Head of caudate nucleus (tissue), 42 donors: ENCODE data around the gene BORCS8.

Source experiments
- DNase-seq, 42 donors: peaks; one replicate each; pipeline versions ENCODE4 v3.0.0 to v3.0.0-alpha.2; 2020 to 2021; ENCODE audit warnings: mixed read lengths in 7 of 42
- intact Hi-C: fragments of 100-400 bp; cut with DNase I; formaldehyde crosslinking; loops from one replicate; pipeline ENCODE4 v1.15.0; 2022

Gene BORCS8

DNA sequence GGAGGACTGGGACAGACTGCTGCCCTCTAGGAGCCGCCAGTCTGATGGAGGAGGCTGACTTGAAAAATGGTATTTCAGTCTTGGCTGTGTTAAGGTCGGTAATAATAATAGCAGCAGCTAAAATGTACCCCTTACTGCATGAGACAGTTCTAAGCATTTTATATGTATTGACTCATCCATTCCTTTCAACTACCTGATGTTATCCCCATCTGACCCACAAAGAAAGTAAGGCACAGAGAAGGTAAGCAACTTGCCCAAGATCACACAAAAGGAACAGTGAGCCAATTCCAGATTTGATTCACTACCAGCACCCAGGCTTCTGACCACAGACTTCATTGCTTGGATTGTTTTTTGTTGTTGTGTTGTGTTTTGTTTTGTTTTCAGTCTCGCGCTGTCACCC lies 23.8 kb upstream of the BORCS8 start:
- intact Hi-C loops = no loop called here
- no peak for DNase-seq

DNA sequence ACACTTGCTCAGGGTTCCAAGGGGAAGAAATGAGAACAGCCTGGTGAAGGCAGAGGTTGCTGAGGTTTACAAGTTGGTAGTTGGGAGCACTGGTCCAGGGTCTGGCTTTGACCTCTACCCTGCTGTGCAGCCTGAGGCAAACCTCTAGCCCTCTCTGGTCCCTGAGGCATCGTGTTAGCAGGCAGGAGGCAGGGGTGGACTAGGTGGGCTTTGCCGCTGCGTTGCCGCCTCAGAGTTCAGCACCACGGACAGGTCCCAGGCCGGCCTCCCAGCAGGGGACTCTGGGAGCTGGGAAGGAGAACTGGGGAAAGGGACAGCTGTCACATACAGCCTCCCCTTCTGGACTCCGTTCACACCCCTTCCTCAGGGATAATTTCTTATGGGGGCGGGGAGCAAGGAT lies 22.9 kb upstream of the BORCS8 start:
- intact Hi-C loops = no loop called here
- DNase-seq = no peak

DNA sequence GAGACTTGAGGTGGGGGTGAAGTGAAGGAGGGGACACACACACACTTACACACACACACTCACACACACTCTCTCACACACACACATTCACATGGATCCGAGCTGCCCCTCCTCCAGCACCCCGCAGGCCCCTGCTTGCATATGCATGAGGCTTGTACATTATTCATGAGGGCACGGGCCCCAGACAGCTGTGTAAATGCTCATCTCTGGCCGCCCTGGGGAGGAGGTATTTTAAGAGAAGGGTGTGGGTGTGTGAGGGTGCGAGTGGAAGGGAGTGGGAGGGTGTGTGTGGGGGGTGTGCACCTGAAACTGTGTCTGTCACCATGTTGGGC lies 22.2 kb upstream of the BORCS8 start:
- intact Hi-C loops = no loop called here
- DNase-seq = peak in 40 of 42 donors; percentile 30 to 87 (median 66)

DNA sequence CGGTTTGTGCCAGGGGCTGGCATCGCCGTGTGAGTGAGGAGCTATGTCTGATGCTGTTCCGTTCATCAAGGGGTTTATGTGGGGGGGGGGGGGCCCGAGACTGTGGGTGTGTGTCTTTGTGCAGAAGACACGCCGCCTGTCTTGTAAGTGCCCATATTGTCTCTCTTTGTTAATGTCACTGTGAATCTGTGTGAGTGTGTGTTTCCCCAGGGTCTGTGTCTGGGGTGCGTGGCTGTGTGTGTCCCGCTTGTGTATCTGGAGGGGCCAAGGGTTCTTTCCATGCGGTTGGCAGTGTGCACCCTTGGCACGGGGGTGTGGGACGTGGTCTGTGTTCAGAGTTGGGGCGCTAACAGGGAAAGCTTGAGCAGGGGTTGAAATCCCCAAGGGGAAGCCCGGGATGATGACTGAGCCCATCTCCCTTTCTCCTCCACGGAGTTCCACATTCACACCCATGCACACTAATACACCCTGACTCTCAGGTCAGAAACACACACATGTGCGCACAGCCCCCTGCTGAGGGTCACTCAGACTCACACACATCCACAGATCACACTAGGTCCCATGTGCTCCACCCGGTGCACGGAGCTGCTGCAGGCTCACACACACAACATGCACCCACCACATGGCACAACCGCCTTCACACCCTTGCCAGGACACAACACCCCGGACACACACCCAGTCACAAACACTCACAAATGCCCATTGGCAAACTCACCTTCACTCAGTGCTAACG lies 21.6 kb upstream of the BORCS8 start:
- intact Hi-C loops = no loop called here
- peak in 4 of 42 donors; percentile 18 to 62 (median 30) for DNase-seq

DNA sequence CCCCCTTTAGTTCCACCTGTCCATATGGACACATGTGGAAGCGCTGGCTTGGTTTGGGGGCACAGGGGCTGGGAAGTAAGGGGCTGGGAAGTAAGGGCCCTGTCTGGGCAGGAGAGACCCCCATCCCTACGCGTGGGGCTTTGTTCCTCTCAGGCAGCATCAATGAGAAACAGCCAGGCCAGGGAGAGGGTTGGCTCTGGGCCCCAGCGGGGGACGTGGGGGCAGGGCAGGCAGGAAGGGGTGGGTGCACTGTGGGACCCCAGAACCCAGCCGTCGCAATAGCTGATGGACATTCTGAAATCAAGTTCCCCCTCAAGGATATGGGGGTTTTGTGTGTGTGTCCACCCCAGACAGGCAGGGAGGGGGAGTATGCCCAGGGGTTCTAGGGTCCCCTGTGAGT lies 21.0 kb upstream of the BORCS8 start:
- DNase-seq = no peak
- intact Hi-C loops = no loop called here

DNA sequence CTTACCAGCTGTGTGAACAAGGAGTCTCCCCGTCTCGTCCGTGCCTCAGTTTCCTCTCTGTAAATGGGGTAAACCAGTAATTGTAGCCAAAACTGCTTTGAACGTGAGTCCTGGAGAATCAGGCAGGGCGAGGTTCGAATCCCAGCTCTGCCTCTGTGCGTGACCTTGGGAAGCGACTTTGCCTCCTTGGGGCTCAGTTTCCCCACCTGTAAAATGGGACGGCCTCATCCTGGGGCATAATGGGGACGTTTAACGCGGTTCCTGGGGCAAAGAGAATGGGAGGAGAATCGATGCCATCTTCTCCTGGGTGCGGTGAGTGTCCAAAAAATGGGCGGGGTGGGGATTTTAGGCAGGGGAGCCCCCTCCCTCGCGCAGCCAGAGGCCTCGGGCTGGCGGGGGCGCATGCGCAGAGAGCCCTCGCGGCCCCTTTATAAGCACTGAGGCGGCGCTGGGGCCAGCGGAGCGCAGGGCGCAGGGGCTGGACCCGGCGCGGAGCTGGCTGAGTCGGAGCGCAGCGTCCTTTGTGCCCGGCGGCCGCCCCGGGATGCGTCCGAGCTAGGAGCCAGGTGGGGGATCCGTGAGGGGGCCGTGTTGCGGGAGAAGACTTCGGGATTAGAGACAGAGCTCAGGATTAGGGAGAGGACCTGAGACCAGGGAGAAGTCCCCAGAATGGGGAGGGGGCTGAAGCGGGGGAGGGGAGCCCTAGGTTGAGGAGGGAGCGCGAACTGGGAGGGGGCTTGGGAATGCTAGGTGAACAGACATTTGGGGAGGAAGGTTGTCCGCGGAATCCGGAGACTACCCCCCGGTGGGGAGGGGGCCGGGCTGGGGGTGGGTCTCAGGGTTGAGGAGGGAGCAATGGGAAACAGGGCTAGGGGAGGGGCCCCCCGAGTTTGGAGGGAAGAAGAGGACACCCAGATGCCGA lies 19.8 kb upstream of the BORCS8 start, which contains the start of gene NCAN:
TSS of gene NCAN (plus strand) at position 460 of the 922 bp plus-strand sequence. CDS start 4,996 bp downstream, outside the sequence.
- intact Hi-C loops = no loop called here
- peak in 36 of 42 donors; percentile 39 to 78 (median 60) for DNase-seq

DNA sequence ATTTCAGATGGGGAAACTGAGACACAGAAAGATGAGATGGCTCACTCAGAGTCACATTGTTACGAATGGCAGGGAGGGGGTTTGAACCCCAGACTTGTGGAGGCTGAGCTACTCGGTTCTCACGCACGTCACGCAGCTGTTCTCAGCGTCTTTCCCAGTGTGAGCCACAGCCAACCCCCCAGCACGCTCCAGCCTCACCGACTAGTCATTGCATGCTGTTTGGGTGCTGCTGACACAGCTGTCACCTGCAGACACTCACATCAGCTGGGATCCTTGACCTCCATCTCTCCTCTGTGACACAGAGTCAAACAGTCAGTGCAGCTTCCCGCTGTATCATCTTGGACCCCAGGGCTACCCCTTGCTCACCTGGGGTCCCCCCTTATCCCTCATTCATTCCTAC lies 17.4 kb upstream of the BORCS8 start:
- DNase-seq = no peak
- intact Hi-C loops = no loop called here

DNA sequence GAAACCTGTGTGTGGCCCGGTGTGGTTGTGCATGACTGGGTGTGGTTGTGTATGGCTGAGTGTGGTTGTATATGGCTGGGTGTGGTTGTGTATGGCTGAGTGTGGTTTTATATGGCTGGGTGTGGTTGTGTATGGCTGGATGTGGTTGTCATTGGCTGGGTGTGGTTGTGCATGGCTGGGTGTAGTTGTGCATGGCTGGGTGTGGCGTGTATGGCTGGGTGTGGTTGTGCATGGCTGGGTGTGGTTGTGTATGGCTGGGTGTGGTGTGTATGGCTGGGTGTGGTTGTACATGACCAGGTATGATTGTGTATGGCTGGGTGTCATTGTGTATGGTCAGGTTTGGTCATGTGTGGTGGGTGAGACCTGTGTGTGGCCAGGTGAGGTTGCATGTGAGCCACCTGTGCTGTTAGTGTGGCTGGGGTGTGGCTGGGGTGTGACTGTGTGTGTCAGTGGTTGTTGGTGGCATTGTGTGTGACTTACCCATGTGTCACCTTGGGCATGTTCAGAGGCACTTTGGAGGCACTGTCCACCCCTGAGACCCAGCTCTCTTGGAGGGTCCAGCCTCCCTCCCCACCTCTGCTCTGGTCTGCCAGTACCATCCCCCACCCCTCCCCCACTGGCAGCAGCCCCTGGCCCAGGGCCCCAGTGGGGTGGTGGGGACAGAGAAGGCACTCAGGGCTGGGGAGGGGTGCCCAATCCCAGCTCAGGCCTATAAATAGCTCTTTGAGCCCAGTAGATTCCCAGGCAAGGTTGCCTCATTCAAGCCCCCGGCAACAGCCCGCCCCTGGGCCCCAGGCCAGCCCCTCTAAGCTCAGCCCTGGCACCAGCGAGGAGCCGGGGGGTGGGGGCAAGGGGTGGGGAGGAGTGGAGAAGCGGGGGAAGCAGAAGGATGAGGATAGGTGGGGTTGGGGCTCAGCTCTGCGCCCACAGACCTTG lies 16.0 kb upstream of the BORCS8 start:
- DNase-seq = peak in 36 of 42 donors; percentile 20 to 86 (median 57)
- intact Hi-C loops = no loop called here

DNA sequence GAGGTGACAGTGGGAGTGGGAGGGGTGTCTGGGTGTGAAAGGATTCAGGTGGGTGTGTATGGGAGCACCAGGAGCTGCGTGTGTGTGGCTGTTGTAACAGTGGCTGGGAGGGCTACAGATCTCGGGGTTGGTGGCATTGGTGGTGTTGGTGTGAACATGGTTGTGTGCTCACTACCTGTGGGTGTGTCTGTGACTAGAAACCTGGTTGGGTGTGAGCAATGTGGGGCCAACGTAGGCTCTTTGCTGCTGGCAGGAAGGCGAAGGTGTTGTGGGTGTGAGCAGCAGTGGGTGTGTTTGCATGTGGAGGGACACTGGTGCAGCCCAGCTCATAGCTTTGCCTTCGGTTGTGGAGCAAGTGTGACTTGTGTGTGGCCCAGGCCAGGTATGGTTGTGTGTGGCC lies 15.0 kb upstream of the BORCS8 start:
- DNase-seq = no peak
- intact Hi-C loops = no loop called here

DNA sequence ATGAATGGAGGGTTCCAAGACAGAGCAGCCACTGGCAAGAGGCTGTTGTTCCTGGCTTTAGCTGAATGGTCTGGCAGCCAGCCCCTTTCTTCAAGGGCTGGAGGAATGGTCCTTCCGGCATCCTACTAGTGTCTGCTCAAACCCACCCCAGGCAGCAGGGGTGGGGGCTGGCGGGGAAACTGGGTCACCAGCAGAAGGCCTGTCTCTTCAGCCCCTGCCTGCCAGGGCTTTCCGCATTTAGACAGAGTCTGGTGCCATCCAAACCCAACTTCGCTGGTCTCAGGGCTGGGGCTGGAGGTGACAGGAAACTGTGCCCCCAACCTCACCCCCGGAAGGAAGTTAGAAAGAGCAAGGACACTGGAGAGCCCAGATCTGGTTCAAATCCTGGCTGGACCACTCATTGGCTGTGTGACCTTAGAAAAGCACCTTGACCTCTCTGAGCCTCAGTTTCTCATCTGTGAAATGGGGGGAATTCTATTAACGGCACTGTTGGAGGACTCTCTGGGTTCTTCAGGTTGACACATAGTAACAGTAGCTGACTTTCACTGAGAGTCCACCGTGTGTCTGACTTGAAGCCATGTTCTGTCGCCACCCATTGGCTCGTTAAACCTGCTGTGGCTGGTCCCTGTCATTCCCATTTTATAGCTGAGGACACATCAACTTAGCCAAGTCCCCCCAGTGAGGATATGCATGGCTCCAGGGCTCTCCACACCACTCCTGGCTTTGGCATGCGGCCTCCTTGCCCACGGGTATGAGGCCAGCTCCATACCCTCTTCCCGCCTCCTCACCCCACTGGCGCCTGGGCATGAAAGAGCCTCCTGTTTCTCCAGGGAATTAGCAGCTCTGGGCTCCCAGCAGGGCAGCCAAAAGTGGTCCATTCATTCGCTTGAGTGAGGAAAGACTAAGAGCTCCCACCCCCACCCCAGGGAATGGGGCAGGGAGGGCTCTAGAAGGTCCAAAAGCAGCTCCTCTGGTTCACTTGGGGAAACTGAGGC lies 13.8 kb upstream of the BORCS8 start:
- intact Hi-C loops = no loop called here
- DNase-seq = peak in 33 of 42 donors; percentile 30 to 82 (median 59)

DNA sequence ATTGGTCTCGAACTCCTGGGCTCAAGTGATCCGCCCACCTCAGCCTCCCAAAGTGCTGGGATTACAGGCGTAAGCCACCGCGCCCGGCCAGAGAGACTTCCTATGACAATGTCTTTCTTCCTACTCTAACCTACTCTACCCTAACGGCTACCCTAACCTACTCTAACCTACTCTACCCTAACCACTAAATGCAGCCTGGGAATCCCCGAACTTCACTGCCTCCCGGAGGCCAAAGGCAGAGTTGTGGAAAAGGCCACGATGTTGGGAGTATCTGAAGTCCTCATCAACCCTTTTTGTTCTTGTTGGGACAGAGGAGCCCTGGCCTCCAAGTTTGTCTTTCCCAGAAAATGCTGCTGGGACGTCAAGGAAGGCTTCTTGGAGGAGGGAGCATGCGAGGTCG lies 12.2 kb upstream of the BORCS8 start:
- no peak for DNase-seq
- intact Hi-C loops = no loop called here

DNA sequence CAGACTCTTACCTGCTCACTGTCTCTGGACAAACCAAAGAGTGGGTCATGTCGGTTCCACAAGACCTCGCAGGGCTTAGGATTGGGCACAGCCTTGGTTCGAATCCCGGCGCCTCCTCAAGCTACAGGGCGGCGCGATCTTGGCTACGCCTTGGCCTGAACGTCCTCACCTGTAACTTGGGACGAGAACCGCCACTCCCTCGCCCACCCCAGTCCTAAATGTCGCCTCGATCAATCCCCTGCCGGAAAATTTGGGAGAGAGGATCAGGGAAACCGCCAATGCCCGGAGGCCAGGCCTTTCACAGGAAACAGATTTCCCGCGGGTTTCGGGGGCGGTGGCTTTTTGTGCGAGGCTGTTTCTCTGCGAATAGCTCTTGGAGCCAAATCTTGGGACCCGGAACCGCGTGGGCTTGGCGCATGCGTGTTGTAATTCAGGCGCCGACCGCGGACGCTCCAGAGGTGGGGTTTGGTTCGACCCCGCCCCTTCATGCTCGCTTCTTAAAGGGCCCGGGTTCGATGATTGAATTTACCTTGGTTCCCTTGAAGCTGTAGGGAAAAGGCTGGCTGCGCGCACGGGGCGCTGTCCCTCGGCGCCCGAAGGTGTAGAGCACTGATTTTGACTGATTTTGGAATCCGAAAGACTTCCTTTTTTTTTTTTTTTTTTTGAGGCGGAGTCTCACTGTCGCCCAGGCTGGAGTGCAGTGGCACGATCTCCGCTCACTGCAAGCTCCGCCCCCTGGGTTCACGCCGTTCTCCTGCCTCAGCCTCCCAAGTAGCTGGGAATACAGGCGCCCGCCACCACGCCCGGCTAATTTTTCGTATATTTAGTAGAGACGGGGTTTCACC lies 11.3 kb upstream of the BORCS8 start, which contains the start of gene NR2C2AP:
TSS of gene NR2C2AP (minus strand) at position 403 of the 845 bp plus-strand sequence. CDS start at position 49, 354 bp downstream.
- intact Hi-C loops = no loop called here
- DNase-seq = peak; percentile 84 to 96 (median 93)

DNA sequence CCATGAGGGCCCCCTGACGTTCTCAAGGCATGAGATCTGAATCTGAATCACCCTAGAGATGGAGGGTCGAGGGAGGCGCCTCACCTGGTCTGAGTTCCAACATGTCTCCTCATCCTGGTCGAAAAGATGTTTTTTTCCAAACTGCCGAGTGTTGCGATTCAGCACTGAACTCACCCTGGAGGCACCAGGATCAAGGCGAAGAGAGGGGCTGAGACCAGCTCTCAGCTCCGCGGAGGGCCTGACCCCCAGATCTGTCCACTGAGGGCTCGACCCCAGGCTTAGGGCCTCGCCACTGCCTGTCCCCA lies 10.7 kb upstream of the BORCS8 start:
- intact Hi-C loops = no loop called here
- no peak for DNase-seq

DNA sequence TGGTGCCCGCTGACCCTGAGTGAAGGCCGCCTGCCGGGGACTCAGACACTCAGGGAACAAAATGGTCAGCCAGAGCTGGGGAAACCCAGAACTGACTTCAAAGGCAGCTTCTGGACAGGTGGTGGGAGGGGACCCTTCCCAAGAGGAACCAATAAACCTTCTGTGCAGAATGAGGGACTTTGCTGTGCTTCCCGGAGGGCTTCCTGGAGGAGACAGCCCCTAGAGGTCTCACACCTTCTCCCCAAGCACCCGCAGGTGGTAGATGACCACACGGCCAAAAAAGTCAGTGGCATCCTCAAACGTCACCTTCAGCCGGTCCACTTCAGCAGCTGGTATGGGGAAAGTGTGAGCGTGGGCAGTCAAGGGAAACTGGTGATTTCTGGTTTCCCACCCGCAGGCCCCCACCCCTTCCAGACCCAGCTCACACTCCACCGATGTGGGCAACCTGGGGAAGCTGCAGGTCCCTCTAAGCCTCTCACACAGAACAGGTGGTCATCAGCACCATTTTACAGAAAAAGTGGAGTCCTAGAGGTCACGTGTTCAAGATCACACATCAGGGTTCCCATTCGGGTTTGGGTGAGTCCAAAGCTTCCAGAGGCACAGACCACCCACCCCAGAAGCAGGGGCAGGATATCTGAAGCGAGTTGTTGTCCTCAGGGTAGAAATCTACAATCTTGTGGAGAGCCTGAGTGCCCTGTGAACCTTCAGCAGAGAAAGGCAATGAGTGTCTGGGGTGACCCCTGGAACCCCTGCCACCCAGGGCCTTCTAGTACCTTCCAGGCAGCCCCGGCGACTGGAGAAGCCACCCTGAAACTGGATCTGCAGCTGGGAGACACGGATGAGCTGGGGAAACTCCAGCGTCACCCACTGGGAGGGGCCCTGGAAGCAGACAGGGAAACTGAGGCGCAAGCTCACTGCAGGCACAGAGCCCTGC lies 10.0 kb upstream of the BORCS8 start:
- intact Hi-C loops = no loop called here

DNA sequence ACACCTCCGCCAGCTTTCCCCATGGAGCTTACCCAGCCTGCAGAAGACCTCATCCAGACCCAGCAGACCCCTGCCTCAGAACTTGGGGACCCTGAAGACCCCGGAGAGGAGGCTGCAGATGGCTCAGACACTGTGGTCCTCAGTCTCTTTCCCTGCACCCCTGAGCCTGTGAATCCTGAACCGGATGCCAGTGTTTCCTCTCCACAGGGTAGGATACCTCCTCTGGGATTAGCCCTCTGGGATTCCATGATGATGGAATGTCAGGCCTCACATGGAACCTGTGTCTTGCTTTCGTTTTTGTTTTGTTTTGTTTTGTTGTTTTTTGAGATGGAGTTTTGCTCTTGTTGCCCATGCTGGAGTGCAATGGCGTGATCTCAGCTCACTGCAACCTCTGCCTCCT lies 2.0 kb upstream of the BORCS8 start:
- intact Hi-C loops = no loop called here

More for the DNA sequence above, 10.0 kb upstream of the BORCS8 start:
- no peak for DNase-seq

DNA sequence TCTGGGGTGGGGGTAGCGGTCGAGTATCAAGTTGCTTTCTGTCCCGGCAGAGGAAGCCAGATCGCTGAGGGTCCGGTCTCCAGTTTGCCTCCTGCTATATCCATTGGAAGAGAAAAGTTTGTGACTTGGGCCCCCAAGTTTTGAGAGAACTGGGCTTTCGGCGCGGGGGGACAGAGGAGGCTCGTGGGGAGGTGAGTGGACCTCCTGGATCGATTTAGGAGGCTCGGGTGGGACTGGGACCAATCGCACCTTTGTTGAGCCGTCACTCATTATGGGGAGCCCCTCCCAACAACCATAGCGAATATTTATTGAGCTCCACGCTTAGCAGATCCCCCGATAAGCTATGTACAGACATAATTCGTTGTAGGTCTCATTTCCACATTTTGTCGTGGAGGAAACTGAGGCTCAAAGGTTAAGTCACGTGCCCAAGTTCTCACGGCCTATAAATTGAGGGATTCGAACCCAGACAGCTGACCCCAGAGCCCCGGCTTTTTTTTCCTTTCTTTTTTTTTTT lies 1.0 kb upstream of the BORCS8 start:
- intact Hi-C loops = no loop called here
- DNase-seq = no peak

More for the DNA sequence above, 2.0 kb upstream of the BORCS8 start:
- DNase-seq = no peak
